Activated T-cell treated with anti-CD3 and anti-CD28 coated beads for 24 hours (primary cell): ENCODE data around the gene PFKL.
"Not testable (repeated sequence)": the region's sequence is repeated elsewhere in the genome, so short reads cannot be mapped to it uniquely, and the experiment has no call there.

Experiments
- DNase-seq: peaks from one replicate; pipeline ENCODE4 v3.0.0-alpha.2; 2020; ENCODE audit warnings: low read depth

The PFKL gene

GRCh38 chr21:44279354-44280260 lies 20.2 kb upstream of the PFKL start:
- DNase-seq: no peak

DNA sequence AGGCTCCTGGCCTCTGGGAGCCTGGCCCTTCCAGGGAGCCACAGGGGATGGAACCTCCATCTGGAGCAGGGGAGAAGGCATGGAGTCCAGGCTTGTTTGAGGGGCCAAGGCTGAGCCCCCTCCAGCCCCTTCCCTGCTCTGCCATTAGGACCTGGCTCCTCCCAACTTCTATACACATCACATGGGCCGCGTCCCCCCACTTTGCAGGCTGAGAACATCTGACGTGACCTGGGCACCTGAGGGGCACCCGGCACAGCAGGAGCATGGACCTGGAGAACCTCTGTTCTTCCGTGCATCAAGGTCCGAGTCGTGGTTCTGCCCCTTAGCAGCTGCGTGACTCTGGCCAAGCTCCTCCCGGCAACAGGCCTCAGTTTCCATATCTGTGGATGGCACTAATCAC lies 18.1 kb upstream of the PFKL start:
- DNase-seq: no peak

DNA sequence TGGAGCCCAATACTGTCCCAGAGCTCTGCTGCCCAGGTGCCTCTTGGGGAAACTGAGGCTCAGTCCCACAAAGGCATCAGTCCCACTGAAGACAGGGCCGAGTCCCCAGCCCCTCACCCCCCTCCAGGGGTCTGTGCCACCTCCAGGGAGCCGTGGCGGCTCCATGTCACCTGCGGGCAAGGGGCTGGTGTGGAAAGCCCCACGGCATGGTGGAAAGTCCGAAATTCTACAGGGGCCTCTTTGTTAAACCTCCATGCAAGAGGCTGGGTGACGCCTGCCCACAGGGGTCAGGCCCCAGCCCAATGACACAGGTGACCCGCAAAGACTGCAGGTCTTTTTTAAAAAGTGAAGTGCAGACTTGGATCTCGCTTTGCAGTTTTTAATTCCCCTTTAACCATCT lies 17.5 kb upstream of the PFKL start:
- DNase-seq: no peak

GRCh38 chr21:44283211-44283785 lies 16.6 kb upstream of the PFKL start:
- not testable (repeated sequence) for DNase-seq

DNA sequence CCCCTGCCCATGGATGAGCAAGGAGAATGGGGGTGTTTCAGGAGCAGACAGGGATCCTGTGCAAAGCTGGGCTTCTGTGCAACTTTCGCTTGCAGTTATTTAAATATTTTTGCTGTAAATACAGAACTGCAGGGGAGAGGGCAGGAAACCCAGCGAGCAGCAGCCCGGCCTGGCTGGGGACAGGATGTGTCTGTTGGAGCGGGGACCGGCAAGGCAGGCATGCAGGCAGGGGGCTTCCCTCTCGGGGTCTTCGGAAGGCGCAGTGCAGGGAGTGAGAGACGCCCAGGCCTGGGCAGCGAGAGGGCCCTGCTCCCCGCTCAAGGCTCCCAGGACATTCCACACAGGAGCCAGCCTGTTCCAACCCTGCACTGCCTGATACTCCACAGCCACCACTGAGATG lies 15.9 kb upstream of the PFKL start:
- no peak for DNase-seq

GRCh38 chr21:44285138-44285992 lies 14.5 kb upstream of the PFKL start, which contains the start of gene AIRE:
Gene AIRE (plus strand): TSS chr21:44285876. CDS start chr21:44286007, 131 bp downstream.
- no peak for DNase-seq

DNA sequence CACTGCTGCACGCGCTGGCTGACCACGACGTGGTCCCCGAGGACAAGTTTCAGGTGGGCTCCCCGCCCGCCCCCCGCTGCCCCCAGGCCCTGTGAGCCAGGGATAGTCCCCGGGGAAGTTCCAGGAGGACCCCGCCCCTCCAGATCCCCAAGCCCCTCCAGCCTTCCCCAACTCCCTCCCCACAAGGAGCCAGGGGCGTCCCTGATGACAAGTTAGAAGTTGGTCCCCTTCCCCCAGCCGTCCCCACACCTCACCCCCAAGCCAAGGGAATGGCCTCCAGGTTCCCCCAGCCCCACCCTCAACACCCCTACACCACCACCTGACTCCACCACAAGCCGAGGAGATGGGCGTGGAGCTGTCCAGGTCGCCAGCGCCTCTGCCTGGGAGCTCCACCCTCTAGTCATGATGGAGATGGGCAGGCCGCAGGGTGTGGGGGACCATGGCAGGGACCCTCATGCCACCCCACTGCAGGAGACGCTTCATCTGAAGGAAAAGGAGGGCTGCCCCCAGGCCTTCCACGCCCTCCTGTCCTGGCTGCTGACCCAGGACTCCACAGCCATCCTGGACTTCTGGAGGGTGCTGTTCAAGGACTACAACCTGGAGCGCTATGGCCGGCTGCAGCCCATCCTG lies 13.7 kb upstream of the PFKL start:
- DNase-seq: no peak

GRCh38 chr21:44286716-44287632 lies 12.9 kb upstream of the PFKL start:
- no peak for DNase-seq

DNA sequence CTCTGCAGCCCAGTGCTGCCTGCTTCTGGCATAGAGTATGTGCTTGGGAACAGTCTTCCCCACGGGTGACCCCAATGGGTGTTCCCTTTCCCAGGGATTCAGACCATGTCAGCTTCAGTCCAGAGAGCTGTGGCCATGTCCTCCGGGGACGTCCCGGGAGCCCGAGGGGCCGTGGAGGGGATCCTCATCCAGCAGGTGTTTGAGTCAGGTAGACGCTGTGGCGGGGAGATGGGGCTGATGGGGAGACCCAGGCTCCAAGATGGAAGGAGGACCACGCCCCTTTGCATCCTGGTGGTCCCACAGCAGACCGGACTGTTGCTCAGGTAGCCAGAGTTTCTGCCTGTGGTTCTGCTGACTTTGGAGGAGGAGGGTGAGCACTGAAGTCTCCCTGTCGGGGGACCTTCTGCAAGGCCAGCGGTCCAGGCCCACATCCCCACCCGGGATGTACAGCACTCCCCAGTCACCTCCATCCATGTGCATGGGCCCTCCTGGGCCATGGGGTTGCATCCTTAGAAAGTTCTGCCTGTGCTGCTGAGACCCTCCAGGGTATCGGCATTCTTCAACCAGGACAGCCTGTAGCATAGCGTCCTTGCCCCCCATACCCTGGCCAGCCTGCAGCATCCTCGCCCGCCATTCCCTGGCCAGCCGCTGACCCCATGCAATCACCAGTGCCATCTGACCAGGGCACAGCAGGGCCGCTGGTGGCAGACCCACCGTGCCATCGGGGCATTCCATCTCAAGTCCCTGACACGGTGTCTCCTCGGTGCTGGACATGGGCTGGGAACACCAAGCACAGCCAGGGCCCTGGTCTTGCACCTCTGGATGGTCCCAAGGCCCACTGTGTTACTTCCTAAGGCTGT lies 11.4 kb upstream of the PFKL start:
- no peak for DNase-seq

- no peak for DNase-seq
Measured at GRCh38 chr21:44289381-44290010, 10.4 kb upstream of the PFKL start.

DNA sequence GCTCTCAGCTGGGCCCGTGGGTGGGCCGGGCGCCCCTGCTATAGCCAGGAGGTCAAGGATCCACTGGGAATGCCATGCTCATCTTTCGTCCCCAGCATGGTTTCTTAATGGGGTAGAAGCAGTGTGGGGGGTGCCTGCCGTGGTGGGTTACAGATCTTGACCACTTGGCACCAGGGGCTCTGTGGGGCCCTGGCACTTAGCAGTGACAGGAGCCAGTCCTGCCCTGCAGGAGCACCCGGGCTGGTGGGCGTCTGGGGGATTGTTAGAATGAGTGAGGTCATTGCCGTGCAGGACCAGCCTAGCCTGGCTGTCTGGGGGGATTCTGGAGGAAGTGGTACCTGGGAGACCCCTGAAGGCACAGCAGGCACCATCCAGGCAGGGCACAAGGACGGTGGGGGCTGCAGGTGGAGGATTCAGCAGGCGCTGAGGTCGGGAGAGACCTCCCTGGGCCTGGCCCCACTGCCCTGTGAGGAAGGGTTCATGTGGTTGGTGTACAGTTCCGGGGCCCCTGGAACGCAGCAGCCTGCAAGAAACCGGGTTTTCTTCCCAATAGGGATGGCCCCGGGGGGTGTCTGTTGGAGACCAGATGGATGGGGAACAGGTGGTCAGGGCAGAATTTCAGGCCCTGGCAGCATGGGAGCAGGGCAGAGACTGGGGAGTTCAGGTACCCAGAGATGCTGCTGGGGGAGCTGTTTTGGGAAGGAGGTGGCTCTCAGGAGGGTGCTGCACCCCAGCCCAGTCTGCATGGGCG lies 9.4 kb upstream of the PFKL start:
- DNase-seq: no peak

- DNase-seq: no peak
Measured at GRCh38 chr21:44291078-44291935, 8.5 kb upstream of the PFKL start.

DNA sequence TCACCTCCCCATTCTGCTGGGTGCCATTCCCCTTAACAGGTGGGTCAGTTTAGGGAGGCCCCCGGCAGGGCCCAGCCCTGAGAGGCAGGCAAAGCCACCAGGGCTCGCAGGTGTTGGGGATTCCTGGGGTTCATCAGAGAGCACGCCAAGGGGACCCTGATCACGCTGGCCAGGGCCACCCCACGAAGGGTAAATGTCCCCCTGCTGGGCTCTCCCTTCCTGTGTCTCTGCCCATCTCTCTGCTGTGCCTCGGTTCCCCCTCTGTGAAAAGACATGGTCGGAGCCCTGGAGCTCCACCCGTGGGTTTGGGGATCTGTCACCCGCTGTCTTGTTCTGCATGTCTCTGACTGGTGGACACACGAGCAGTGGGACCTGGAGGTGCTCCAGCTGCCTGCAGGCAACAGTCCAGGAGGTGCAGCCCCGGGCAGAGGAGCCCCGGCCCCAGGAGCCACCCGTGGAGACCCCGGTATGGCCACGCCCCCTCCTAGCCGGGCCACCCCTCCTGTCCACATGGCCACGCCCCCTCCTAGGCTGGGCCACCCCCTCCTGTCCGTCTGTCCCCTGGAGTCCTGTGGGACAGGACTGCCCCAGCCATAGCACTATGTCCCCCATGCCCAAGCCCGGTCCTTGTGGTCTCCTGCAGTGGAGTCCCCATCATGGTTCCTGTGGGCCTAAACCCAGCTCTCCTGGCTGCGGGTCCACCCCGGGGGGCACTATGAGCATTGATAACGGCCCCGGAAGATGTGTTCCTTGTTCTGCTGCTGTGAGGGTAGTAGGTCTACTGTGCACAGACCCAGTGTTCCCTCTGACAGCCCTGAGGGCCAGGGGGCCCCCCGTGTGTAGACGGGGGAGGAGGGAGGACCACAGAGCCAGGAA lies 7.7 kb upstream of the PFKL start:
- DNase-seq: no peak

DNA sequence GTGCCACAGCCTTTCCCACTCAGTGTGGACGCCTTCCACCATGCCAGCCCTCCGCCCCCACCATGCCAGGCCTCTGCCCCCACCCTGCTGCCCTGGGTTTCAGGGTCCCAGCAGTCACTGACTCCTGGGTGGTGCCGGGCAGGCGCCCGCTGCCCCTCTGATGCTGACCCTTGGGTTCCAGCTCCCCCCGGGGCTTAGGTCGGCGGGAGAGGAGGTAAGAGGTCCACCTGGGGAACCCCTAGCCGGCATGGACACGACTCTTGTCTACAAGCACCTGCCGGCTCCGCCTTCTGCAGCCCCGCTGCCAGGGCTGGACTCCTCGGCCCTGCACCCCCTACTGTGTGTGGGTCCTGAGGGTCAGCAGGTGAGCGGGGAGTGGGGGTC lies 7.0 kb upstream of the PFKL start:
- no peak for DNase-seq

- no peak for DNase-seq
Measured at GRCh38 chr21:44293551-44294231, 6.2 kb upstream of the PFKL start.
